CD8-positive, alpha-beta memory T cell (primary cell): ENCODE data around the gene GALNS. TPM values are rescaled to one million over a fixed set of nuclear protein-coding genes. Genes with fewer than 3 reads are reported as not detected.

Source experiments
- CTCF ChIA-PET: fragments of 350-600 bp; sonication (Branson Sonifier 250); formaldehyde crosslinking; loops from one replicate; lab custom pipeline; 2021; ENCODE audit warnings: antibody characterized with exemption; lab: Charles Lee
- POLR2A ChIA-PET: fragments of 350-600 bp; sonication (Branson Sonifier 250); formaldehyde crosslinking; loops from one replicate; lab custom pipeline; 2021; ENCODE audit warnings: antibody characterized with exemption; lab: Charles Lee
- DNase-seq, 5 donors: peaks; one replicate each; pipeline versions ENCODE4 v3.0.0 to v3.0.0-alpha.2; 2020 to 2022; ENCODE audit warnings: mixed read lengths in 1 of 5
- H3K27ac ChIP-seq: one replicate; pipeline ENCODE4 v1.7.0; 2013; ENCODE audit warnings: low read depth, mild to moderate bottlenecking, low read length, moderate library complexity
- H3K27me3 ChIP-seq: 2 replicates; pipeline ENCODE4 v1.7.0; 2013; ENCODE audit warnings: low read length, mild to moderate bottlenecking; ENCODE audit not compliant: insufficient read depth, poor library complexity, severe bottlenecking
- H3K36me3 ChIP-seq: 2 replicates; pipeline ENCODE4 v1.7.0; 2013; ENCODE audit warnings: mild to moderate bottlenecking, low read length, moderate library complexity; ENCODE audit not compliant: insufficient read depth
- H3K4me1 ChIP-seq: 2 replicates; pipeline ENCODE4 v1.7.0; 2013; ENCODE audit warnings: mild to moderate bottlenecking, low read length, moderate library complexity; ENCODE audit not compliant: insufficient read depth
- H3K4me3 ChIP-seq: 2 replicates; pipeline ENCODE4 v1.7.0; 2013; ENCODE audit warnings: mild to moderate bottlenecking, low read length
- H3K9me3 ChIP-seq: 2 replicates; pipeline ENCODE4 v1.7.0; 2013; ENCODE audit warnings: mild to moderate bottlenecking, low read length
- H3K27ac Mint-ChIP-seq, 8 donors: one replicate each; pipeline ENCODE4 v1.8.0; 2020 to 2021; ENCODE audit warnings: mixed read lengths in 8 of 8, mild to moderate bottlenecking in 6 of 8, inconsistent platforms in 3 of 8, moderate library complexity in 3 of 8
- H3K27me3 Mint-ChIP-seq, 2 donors: one replicate each; pipeline ENCODE4 v1.8.0; 2020 to 2021; ENCODE audit warnings: mixed read lengths in 2 of 2, mild to moderate bottlenecking in 1 of 2, moderate library complexity in 1 of 2
- H3K36me3 Mint-ChIP-seq, 3 donors: one replicate each; pipeline ENCODE4 v1.8.0; 2020 to 2021; ENCODE audit warnings: mixed read lengths in 3 of 3, inconsistent platforms in 1 of 3, mild to moderate bottlenecking in 1 of 3
- H3K4me1 Mint-ChIP-seq, 3 donors: one replicate each; pipeline ENCODE4 v1.8.0; 2020 to 2021; ENCODE audit warnings: mixed read lengths in 3 of 3, inconsistent platforms in 1 of 3, mild to moderate bottlenecking in 1 of 3
- H3K4me3 Mint-ChIP-seq, 7 donors: one replicate each; pipeline ENCODE4 v1.8.0; 2020 to 2021; ENCODE audit warnings: mixed read lengths in 7 of 7, mild to moderate bottlenecking in 6 of 7, moderate library complexity in 4 of 7, inconsistent platforms in 2 of 7
- H3K9me3 Mint-ChIP-seq, 5 donors: one replicate each; pipeline ENCODE4 v1.8.0; 2020 to 2022; ENCODE audit warnings: mixed read lengths in 5 of 5, mild to moderate bottlenecking in 3 of 5, moderate library complexity in 2 of 5, inconsistent platforms in 1 of 5
- polyA plus RNA-seq: library from polyadenylated mRNA; unstranded; fragments of 300-500 nt; fragmentation: Illumina TruSeq; gene quantifications from one replicate; pipeline ENCODE4 v1.2.3, GENCODE V29; 2021
- total RNA-seq, 2 experiments: library from RNA; stranded (reverse); gene quantifications; one replicate each; pipeline ENCODE4 v1.2.3, GENCODE V29; 2021

GALNS gene
- total and polyA plus RNA-seq, 3 experiments from 2014 or later, result 13.0 to 22.5 (median 19.2) TPM

- CTCF ChIA-PET, result interaction anchor here (0.7 kb wide), 1 partner anchor 19 kb away, joined by 3 read pairs; no protein-coding TSS in a partner anchor
- Histone ChIP-seq H3K27me3 (no peaks in the 10 kb centered on the region), H3K9me3 (no peaks in the 10 kb centered on the region), H3K36me3 (no peaks in the 10 kb centered on the region), H3K27ac (no peak overlapping the region), H3K4me3 (no peak overlapping the region), H3K4me1 (no peaks in the 10 kb centered on the region)
- no peaks in the 10 kb centered on the region for H3K4me1 Mint-ChIP-seq
- POLR2A ChIA-PET, result no interaction called here
- DNase-seq, result no peak
- peaks cover 0 to 24% (median 0%) of the 10 kb centered on the region in 3 donors for H3K36me3 Mint-ChIP-seq
- peak overlapping the region in 1 of 8 donors; percentile 24 for H3K27ac Mint-ChIP-seq
- no peaks in the 10 kb centered on the region for H3K27me3 Mint-ChIP-seq
- no peaks in the 10 kb centered on the region for H3K9me3 Mint-ChIP-seq
- no peak overlapping the region for H3K4me3 Mint-ChIP-seq
These were observed 23.7 kb downstream of the GALNS start for GRCh38 chr16:88833086-88833485.

- H3K4me3 Mint-ChIP-seq, result no peak overlapping the region
- CTCF ChIA-PET, result no interaction called here
- POLR2A ChIA-PET, result no interaction called here
These were observed 24.9 kb downstream of the GALNS start for GRCh38 chr16:88831838-88832237.

DNA sequence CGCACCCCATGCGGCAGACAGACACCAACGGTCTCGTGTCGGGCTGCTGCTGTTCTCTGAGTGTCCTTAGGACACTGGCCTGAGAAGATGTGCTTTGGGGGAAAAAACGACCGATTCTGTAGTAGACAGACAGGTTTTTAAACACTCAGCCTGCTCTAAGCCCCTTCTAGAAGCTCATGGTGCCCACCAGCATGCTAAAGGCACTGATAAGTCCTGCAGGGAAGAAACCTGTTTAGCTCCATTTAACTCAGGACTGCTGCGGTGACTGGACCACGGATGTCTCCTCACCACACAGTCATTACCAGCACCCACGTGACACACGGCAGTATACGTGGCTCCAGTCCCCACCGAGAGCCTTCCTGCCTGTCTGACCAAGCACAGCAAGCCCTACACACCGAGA, 26.0 kb downstream of the GALNS start:
- H3K27ac Mint-ChIP-seq, result no peak overlapping the region
- POLR2A ChIA-PET, result no interaction called here
- CTCF ChIA-PET, result no interaction called here

More at GRCh38 chr16:88831838-88832237, 24.9 kb downstream of the GALNS start:
- H3K4me1 ChIP-seq, result no peaks in the 10 kb centered on the region
- H3K27me3 ChIP-seq, result no peaks in the 10 kb centered on the region
- no peak overlapping the region for H3K27ac Mint-ChIP-seq
- no peak overlapping the region for H3K27ac ChIP-seq
- H3K36me3 ChIP-seq, result no peaks in the 10 kb centered on the region
- no peaks in the 10 kb centered on the region for H3K4me1 Mint-ChIP-seq
- DNase-seq, result no peak
- no peaks in the 10 kb centered on the region for H3K9me3 Mint-ChIP-seq
- no peaks in the 10 kb centered on the region for H3K27me3 Mint-ChIP-seq
- peaks cover 0 to 26% (median 0%) of the 10 kb centered on the region in 3 donors for H3K36me3 Mint-ChIP-seq
- H3K9me3 ChIP-seq, result no peaks in the 10 kb centered on the region
- no peak overlapping the region for H3K4me3 ChIP-seq

DNA sequence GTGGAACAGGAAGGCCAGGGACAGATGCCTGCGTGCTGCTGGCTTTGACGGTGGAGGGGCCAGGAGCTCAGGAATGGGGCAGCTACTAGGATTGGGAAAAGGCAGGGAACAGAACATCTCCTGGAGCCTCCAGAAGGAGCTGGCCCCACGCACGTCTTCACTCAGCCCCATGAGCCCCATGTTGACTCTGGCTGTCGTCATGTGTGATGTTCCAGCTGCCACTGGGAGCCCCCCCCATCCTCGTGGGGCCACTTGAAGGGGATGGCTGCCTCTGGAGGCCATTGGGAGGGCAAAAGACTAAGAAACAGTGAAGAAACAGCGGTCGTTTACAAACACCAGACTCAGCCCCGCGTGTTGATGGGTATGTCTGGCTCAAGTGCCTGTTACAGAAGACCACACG, 26.5 kb downstream of the GALNS start:
- ChIA-PET CTCF (no interaction called here), POLR2A (no interaction called here)
- Histone ChIP-seq H3K9me3 (no peaks in the 10 kb centered on the region), H3K27me3 (no peaks in the 10 kb centered on the region), H3K27ac (no peak overlapping the region), H3K4me3 (no peak overlapping the region), H3K36me3 (no peaks in the 10 kb centered on the region), H3K4me1 (no peaks in the 10 kb centered on the region)
- Mint-ChIP-seq H3K4me1 (no peaks in the 10 kb centered on the region), H3K4me3 (no peak overlapping the region), H3K27me3 (no peaks in the 10 kb centered on the region), H3K9me3 (no peaks in the 10 kb centered on the region), H3K27ac (peak overlapping the region in 1 of 8 donors; percentile 66), H3K36me3 (peaks cover 0 to 25% (median 0%) of the 10 kb centered on the region in 3 donors)
- DNase-seq, result no peak

More for the DNA sequence above, 26.0 kb downstream of the GALNS start:
- Histone ChIP-seq H3K9me3 (no peaks in the 10 kb centered on the region), H3K27ac (no peak overlapping the region), H3K27me3 (no peaks in the 10 kb centered on the region), H3K4me1 (no peaks in the 10 kb centered on the region), H3K36me3 (no peaks in the 10 kb centered on the region), H3K4me3 (no peak overlapping the region)
- Mint-ChIP-seq H3K36me3 (peaks cover 0 to 27% (median 0%) of the 10 kb centered on the region in 3 donors), H3K9me3 (no peaks in the 10 kb centered on the region), H3K4me3 (no peak overlapping the region), H3K4me1 (no peaks in the 10 kb centered on the region), H3K27me3 (no peaks in the 10 kb centered on the region)
- no peak for DNase-seq

- CTCF ChIA-PET, result no interaction called here
- POLR2A ChIA-PET, result no interaction called here
- no peak for DNase-seq
- no peaks in the 10 kb centered on the region for H3K9me3 ChIP-seq
- H3K4me3 Mint-ChIP-seq, result no peak overlapping the region
- no peaks in the 10 kb centered on the region for H3K4me1 ChIP-seq
- peaks cover 0 to 24% (median 0%) of the 10 kb centered on the region in 3 donors for H3K36me3 Mint-ChIP-seq
- no peak overlapping the region for H3K27ac Mint-ChIP-seq
- H3K4me1 Mint-ChIP-seq, result no peaks in the 10 kb centered on the region
- H3K27ac ChIP-seq, result no peak overlapping the region
- H3K27me3 Mint-ChIP-seq, result no peaks in the 10 kb centered on the region
- H3K36me3 ChIP-seq, result no peaks in the 10 kb centered on the region
- H3K9me3 Mint-ChIP-seq, result no peaks in the 10 kb centered on the region
- H3K4me3 ChIP-seq, result no peak overlapping the region
- H3K27me3 ChIP-seq, result no peaks in the 10 kb centered on the region
These were observed 28.0 kb downstream of the GALNS start for GRCh38 chr16:88828711-88829110.

GRCh38 chr16:88827727-88828126, 29.0 kb downstream of the GALNS start:
- Histone ChIP-seq H3K9me3 (no peaks in the 10 kb centered on the region), H3K4me1 (no peaks in the 10 kb centered on the region), H3K27me3 (no peaks in the 10 kb centered on the region), H3K27ac (no peak overlapping the region), H3K36me3 (no peaks in the 10 kb centered on the region), H3K4me3 (no peak overlapping the region)
- H3K27me3 Mint-ChIP-seq, result no peaks in the 10 kb centered on the region
- no peak overlapping the region for H3K27ac Mint-ChIP-seq
- ChIA-PET POLR2A (no interaction called here), CTCF (no interaction called here)
- H3K36me3 Mint-ChIP-seq, result peaks cover 0 to 27% (median 0%) of the 10 kb centered on the region in 3 donors
- no peak overlapping the region for H3K4me3 Mint-ChIP-seq
- H3K9me3 Mint-ChIP-seq, result no peaks in the 10 kb centered on the region
- no peaks in the 10 kb centered on the region for H3K4me1 Mint-ChIP-seq
- no peak for DNase-seq

GRCh38 chr16:88826070-88826840, 30.5 kb downstream of the GALNS start:
- no peaks in the 10 kb centered on the region for H3K4me1 Mint-ChIP-seq
- DNase-seq, result no peak
- H3K27ac Mint-ChIP-seq, result no peak overlapping the region
- H3K9me3 ChIP-seq, result no peaks in the 10 kb centered on the region
- H3K4me3 ChIP-seq, result no peak overlapping the region
- H3K27me3 Mint-ChIP-seq, result no peaks in the 10 kb centered on the region
- H3K27me3 ChIP-seq, result no peaks in the 10 kb centered on the region
- CTCF ChIA-PET, result no interaction called here
- no peaks in the 10 kb centered on the region for H3K36me3 ChIP-seq
- H3K27ac ChIP-seq, result no peak overlapping the region
- H3K4me1 ChIP-seq, result no peaks in the 10 kb centered on the region
- H3K36me3 Mint-ChIP-seq, result peaks cover 0 to 35% (median 0%) of the 10 kb centered on the region in 3 donors
- POLR2A ChIA-PET, result interaction anchor here (0.7 kb wide), 1 partner anchor 25 kb away, joined by 3 read pairs; no protein-coding TSS in a partner anchor
- H3K9me3 Mint-ChIP-seq, result no peaks in the 10 kb centered on the region
- H3K4me3 Mint-ChIP-seq, result no peak overlapping the region

- ChIA-PET CTCF (no interaction called here), POLR2A (no interaction called here)
- Histone ChIP-seq H3K9me3 (no peaks in the 10 kb centered on the region), H3K27ac (no peak overlapping the region), H3K4me3 (no peak overlapping the region), H3K27me3 (no peaks in the 10 kb centered on the region), H3K4me1 (no peaks in the 10 kb centered on the region), H3K36me3 (no peaks in the 10 kb centered on the region)
- Mint-ChIP-seq H3K36me3 (peaks cover 0 to 33% (median 0%) of the 10 kb centered on the region in 3 donors), H3K27ac (no peak overlapping the region), H3K9me3 (no peaks in the 10 kb centered on the region), H3K4me3 (no peak overlapping the region), H3K4me1 (no peaks in the 10 kb centered on the region), H3K27me3 (no peaks in the 10 kb centered on the region)
- DNase-seq, result no peak
These were observed 31.6 kb downstream of the GALNS start for GRCh38 chr16:88825146-88825545.
